Activated CD4-positive, alpha-beta T cell treated with anti-CD3 and anti-CD28 coated beads, Interleukin-2, Interleukin-4, amounts not matched to agents 100 ng/mL and 50 ng/mL, durations not matched to agents 16 hours and 8 hours (primary cell): ENCODE results near the gene RFT1.
A peak's percentile ranks its signal among the peaks of the same experiment; 100 is the strongest.

Experiments
- DNase-seq: peaks from one replicate; pipeline ENCODE4 v3.0.0-alpha.2; 2020; ENCODE audit warnings: low spot score

The RFT1 gene, protein sequence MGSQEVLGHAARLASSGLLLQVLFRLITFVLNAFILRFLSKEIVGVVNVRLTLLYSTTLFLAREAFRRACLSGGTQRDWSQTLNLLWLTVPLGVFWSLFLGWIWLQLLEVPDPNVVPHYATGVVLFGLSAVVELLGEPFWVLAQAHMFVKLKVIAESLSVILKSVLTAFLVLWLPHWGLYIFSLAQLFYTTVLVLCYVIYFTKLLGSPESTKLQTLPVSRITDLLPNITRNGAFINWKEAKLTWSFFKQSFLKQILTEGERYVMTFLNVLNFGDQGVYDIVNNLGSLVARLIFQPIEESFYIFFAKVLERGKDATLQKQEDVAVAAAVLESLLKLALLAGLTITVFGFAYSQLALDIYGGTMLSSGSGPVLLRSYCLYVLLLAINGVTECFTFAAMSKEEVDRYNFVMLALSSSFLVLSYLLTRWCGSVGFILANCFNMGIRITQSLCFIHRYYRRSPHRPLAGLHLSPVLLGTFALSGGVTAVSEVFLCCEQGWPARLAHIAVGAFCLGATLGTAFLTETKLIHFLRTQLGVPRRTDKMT

GRCh38 chr3:53130179-53131061, at the start of gene RFT1:
Gene RFT1, minus strand, starts transcription at chr3:53130435. Its CDS starts 35 bp downstream, at chr3:53130400.
- peak; percentile 96 for DNase-seq

- DNase-seq, result no peak
Measured at GRCh38 chr3:53179580-53179979, 49.3 kb upstream of the RFT1 start.

DNA sequence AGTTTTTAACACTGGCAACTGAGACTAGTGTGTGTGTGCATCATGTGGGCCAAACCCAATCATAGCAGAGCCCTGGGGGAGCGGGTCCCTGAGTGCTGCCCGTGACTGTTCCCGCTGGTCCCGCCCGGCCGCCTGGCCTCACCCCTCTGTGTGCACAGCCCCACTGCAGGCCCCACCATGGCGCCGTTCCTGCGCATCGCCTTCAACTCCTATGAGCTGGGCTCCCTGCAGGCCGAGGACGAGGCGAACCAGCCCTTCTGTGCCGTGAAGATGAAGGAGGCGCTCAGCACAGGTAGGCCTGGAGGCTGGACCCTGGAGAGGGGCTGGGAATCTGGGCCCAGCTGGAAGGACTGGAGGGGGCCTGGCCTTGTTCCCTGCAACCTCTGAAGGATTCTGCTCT, 48.0 kb upstream of the RFT1 start:
- DNase-seq, result no peak

DNA sequence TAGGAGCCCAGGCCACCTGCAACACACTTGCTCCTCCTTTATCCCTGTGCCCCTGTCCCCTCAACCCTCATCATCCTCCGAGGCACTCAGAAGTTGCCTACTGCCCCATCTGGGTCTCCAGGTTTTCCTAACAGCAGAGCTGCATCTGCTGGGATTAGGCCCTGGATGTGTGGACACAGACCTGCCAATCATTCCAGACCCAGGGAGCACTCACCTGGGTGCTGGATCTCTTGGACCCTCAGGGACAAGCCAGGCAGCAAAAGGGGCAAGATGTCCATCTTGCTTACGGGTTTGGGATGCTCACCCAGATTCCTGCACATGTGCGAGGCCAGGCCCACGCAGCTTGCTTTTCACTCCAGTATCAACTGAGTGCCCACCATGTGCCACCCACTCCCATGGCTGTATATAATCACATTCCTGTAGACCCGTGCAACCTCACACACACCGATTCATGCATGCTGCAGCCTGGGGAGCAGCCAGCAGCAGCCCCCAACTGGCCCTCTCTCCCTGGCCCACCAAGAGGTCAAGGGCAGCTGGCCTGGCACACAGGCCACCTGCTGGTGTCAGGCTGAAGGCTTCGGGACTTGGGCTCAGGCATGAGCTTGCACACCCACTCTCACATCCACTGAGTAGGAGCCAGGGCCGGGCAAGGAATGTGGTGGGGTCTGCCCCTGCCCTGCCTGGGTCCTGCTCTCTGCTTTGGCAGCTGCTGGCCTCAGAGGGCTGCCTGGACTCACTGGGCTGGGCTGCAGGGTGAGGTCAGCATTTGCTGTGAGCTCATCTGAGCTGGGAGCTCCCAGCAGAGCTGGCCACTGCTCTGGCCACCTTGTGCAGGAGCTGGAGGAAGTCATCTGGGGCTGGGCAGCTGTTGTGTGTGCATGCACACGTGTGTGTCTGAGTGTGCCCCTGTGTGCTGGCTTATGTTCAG, 45.6 kb upstream of the RFT1 start:
- DNase-seq, result no peak

DNA sequence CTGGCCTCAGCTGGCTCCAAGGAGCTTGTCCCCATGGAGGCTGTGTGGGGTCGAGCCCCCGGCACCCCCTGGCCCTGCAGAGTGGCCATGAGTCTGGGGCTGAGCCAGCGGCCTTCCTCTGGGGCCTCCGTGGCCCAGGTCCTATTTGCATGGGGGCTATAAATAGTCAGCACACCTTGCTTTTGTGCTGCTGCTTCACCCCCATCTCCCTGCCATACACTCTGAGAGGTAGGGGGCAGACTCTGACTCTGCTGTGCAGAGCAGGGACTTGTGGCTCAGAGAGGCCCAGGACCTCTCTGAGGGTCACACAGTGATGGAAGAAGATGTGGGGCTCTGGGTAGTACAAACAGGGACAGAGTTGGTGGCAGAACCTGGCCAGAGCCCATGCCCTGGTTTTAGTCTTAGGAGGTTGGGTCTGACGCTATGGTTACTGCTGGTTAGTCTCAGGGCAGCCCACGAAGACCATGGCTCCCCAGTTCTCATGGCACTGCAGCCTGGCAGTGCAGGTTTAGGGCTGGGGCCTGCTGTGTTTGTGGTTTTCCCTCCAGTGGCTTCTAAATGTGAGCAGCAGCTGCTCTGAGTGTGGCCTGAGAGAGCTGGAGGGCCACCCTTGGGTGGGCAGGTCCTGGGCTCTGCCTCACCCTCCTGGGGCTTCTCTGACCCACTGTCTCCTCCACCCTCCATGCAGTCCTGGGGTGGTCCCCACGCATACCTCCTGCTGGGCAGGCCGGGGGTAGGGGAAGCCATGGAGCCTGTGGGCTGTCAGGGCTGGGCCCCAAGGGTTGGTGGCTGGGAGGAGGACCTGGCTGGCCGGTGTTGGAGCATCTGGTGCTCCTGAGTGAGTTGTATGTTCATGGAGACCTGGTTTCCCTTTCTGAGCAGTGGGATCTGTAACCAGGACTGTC, 44.4 kb upstream of the RFT1 start:
- DNase-seq, result no peak

DNA sequence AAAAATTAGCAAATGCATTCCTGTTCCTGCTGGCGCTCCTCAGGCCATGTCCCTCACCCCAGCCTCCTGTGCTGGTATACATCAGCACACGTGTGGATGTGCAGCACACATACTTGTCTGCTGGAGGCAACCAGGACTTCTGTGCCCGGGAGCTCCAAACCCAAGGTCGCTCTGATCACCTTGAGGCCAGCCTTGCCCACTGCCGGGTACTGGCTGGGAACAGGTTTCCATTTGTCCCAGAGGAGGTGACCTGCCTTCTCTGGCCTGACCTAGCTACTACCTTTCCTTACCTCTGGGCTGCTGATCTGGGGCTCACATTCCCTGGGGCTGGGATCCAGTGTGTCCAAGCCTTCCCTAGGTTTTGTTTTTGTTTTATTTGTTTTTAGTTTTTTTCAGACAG, 42.9 kb upstream of the RFT1 start:
- DNase-seq, result no peak

DNA sequence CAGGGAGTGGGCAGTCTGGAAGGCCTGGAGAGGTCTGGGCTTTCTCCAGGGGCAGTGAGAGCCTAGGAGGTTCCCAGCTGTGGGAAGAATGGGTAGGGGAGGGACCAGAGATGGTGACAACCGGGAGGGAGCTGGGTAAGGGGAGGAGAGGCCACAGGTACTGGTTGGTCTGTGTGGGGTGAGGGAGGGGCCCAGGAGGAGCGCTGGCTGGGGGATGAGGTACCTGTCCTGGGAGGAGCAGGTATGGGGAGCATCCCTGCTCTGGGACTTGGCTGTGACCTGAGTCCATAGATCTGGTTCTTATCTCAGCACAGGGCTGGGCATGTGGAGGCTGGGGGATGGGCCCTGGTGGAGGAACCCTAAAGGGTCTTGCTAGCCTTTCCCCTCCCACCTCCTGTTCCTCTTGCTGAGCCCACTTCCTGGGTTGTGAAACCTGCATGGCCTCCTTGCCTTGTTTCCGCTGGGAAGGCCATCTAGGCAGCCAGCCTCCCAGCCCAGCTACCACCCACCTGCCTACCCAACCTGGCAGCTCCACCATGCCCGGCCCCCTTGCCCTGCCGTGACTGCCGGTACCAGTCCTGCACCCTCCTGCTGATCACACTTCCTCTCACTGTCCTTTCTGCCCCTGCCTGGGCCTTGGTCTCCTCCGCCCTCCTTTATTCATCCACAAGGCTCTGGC, 41.7 kb upstream of the RFT1 start:
- DNase-seq, result no peak

- DNase-seq, result no peak
Measured at GRCh38 chr3:53171064-53171418, 40.8 kb upstream of the RFT1 start.

DNA sequence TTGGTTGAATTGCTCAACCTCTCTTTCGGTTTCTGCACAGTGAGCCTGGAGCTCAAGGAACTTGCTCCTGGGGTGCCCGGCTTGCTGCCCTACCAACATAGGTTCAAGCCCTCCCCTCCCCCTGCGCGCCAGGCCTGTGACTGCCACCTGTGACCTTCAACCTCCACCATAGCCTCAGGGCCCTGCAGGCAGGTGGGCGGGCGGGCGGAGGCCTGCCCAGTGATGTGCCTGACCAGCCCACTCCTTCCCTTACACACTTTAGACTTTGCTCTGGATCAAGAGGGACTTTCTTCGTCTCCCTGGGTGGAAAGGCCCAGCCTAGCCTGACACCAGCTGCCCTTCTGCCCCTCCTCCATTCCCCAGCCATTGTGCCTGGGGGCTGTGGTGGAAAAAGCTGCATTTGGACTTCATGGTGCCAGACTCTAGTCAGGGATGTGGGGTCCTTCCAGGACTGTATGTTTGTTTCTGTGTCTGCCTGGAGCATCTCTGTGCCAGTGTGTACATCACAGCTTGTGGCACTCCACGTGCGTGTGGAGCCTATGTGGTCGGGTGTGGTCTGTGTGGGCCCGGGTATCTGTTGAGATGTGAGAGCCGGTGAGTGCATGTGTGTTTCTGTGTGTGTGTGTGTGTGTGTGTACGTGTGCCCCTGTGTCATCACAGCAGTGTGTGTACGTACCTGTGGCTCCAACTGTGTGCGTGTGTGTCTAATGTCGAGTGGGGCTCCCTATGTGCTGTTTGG, 40.3 kb upstream of the RFT1 start:
- DNase-seq, result peak; percentile 54

DNA sequence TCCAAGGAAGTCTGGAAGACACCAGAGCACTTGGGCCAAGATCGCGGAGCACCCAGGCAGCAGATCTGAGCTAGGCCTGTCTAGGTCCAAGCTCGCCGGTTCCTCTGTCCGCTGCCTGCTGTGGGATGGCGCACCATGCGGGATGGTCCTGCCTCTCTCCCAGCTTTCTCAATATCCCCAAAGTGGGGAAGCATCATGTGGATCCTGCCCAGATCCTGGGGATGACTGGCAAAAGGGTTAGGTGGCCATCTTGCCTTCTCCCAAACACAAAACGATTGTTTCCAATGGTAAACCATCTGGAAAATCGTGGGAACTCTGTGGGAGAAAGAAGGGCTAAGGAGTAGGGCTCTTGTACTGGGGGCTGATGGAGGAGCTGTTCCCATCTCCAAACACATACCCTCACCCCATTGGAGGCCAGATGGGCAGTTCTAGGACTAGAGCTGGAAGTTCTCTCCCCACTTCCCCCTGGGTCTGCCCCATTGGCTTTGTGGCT, 39.6 kb upstream of the RFT1 start:
- DNase-seq, result no peak

DNA sequence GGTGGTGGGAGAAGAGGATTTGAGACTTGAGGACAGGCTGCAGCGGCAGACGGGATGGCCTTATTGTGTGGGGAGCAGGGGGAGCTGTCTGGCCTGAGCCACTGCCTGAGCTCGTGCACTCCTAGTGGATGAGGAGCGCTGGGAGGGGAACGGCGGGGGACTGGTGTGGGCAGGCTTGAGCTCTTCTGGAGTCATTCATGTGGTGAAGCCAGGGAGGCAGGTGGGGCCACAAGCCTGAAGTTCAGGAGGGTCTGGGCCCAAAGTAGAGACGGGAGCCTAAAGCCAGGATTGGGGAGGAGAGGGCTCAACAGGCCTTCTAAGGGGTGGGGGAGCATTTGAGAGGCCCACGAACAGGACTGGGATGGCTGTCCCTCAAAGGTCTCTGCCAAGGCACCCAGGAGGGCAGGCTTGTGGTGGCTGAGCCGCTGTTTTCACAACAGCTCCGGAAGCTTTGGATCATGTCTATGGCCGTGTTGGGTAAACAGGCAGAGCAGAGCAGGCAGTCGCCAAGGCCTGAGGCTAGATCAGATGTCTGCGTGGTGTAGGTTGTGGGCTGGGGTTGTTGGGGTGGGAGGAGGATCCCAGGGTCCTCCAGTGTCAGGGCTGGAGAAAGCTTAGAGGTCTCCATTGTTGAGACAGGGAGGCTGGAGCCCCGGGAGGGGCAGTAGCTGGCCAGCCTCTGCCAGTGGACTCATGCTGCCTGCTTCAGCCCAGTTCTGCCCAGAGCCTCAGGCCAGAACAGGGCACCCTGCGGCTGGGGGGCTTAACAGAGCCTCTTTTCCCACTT, 39.0 kb upstream of the RFT1 start:
- no peak for DNase-seq

DNA sequence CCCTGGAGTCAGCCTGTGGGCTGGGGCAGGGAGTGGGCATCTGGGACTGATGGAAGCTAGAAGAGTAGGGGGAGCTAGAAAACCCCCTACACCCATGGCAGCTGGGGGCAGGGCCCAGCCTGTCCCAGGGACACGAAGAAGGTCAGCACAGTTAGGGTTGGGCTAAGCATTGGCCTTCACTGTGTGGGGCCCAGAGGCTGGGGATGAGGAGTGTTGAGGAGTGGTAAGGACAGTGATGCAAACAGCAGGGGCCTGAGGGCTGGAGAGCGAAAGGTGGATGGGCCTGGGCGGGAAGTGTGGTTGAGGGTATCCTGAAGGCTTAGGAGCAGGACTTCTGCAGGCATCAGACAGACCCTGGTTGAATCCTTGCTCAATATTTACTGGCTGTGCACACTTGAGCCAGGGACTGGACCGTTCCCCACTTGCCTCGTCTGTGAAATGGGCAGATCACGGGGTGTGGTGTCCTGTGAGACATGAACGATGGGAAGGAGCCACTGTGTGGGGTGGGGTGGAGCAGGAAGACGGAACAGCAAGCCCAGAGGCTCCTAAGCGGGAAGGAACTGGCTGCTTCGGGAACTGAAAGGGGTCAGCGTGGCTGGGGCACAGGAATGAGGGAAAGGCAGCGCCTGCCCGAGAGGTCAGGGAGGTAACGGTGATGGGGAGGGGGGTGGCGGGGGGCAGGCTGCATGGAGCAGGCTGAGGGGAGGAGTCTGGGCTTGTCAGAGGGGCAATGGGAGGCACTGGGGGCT, 38.1 kb upstream of the RFT1 start:
- no peak for DNase-seq

DNA sequence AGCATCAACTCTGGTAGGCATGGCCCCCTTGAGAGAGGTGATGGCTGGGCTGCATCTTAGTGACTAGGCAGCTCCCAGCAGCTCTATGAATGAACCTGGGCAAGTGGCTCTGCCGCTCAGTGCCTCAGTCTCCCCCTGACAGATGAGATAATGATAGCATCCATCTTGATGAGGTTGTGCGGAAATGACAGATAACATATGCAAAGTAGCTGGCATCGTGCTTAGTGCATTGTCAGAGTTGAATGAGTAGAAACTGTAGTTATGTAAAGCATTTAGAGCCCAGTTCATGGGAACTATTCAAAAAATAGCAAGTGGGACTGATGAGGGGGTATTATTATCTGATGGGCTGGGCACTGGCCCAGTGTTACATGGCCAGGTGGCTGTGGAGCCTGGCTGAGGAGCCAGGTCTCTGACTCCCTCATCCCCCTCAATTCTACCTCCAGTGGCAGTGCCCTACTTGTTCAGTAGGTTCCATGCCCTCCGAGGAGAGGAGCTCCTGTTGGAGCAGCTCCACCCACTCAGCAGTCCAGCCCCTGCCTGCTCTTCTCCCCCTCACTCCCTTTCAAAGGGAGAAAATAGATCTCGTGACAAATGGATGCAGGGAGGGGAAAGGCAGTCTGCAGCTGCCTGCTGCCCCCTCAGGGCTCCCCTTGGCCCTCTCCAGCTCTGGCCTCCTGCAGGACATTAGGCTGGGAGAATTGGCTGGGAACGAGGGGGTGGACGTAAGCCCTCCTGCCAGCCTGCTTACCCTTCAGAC, 37.4 kb upstream of the RFT1 start:
- DNase-seq, result no peak

DNA sequence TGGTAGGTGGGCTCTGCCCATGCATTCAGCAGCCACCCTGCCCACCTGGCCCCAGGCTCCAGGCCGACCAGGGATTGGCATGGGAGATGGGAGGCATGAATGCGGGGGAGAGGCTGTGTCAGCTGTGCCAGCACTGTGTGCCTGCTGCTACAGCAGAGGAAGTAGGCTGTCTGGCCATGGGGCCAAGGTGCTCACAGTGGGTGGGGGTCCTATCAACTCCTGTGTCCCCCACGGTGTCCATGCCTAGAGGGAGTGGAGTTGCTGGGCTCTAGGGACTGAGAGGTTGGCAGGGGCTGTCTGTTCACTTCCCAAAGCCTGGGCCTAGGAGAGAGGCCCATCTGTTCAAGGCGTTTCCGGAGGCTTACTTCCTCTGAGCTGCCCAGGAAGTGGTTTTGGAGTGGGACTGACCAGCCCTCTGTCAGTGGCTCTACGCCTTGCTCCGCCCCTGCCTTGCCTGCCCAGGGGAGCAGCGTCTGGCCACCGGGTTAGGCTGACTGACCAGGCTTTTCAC, 36.6 kb upstream of the RFT1 start:
- DNase-seq, result no peak

GRCh38 chr3:53166206-53166605, 36.0 kb upstream of the RFT1 start:
- DNase-seq, result no peak

GRCh38 chr3:53164911-53165310, 34.7 kb upstream of the RFT1 start:
- DNase-seq, result no peak
